Neuronal stem cell (in vitro differentiated cells): ENCODE data around the gene FCAMR.

Experiments
- DNase-seq: peaks from one replicate; pipeline ENCODE4 v3.0.0-alpha.2; 2013; ENCODE audit warnings: low spot score
- H2AFZ ChIP-seq: one replicate; pipeline ENCODE4 v1.6.1; 2013; ENCODE audit warnings: mild to moderate bottlenecking, low read length, inconsistent platforms
- H2AK5ac ChIP-seq: 2 replicates; pipeline ENCODE4 v1.6.1; 2013; ENCODE audit warnings: low read depth, mild to moderate bottlenecking, inconsistent platforms, low read length, moderate library complexity, mixed read lengths
- H2BK120ac ChIP-seq: 2 replicates; pipeline ENCODE4 v1.6.1; 2013; ENCODE audit warnings: low read depth, mild to moderate bottlenecking, inconsistent platforms, low read length, moderate library complexity, mixed read lengths
- H2BK12ac ChIP-seq: one replicate; pipeline ENCODE4 v1.6.1; 2013; ENCODE audit warnings: low read length, inconsistent platforms
- H2BK15ac ChIP-seq: 2 replicates; pipeline ENCODE4 v1.6.1; 2013; ENCODE audit warnings: mild to moderate bottlenecking, low read length, inconsistent platforms, mixed read lengths
- H2BK5ac ChIP-seq: one replicate; pipeline ENCODE4 v1.6.1; 2013; ENCODE audit warnings: inconsistent platforms, mild to moderate bottlenecking, low read length, moderate library complexity
- H3K14ac ChIP-seq: one replicate; pipeline ENCODE4 v1.6.1; 2013; ENCODE audit warnings: low read length, inconsistent platforms
- H3K18ac ChIP-seq: 2 replicates; pipeline ENCODE4 v1.6.1; 2013; ENCODE audit warnings: low read length, inconsistent platforms
- H3K23ac ChIP-seq: 2 replicates; pipeline ENCODE4 v1.6.1; 2013; ENCODE audit warnings: low read depth, mild to moderate bottlenecking, mixed read lengths, low read length, inconsistent platforms; ENCODE audit not compliant: poor library complexity
- H3K27ac ChIP-seq: replicated peaks from 3 replicates; pipeline ENCODE4 v1.5.1; 2013; ENCODE audit warnings: low read length, inconsistent platforms
- H3K27me3 ChIP-seq, 3 experiments: 2 replicates each; pipeline ENCODE4 v1.6.1; 2013; ENCODE audit warnings: low read length in 3 of 3, mild to moderate bottlenecking in 2 of 3, inconsistent platforms in 1 of 3, low read depth in 1 of 3, mixed read lengths in 1 of 3, moderate library complexity in 1 of 3; ENCODE audit not compliant: control insufficient read depth in 3 of 3, insufficient read depth in 3 of 3
- H3K36me3 ChIP-seq, 2 donors: replicated peaks in 1 of 2; 2 replicates each; pipeline ENCODE4 v1.6.1; 2013; ENCODE audit warnings: low read length in 2 of 2; ENCODE audit not compliant: control insufficient read depth in 2 of 2, insufficient read depth in 2 of 2
- H3K4ac ChIP-seq: 2 replicates; pipeline ENCODE4 v1.6.1; 2013; ENCODE audit warnings: inconsistent platforms, mild to moderate bottlenecking, low read length, moderate library complexity
- H3K4me1 ChIP-seq, 2 donors: 1 replicate in 1 of 2; 2 replicates in 1 of 2; pipeline ENCODE4 v1.6.1; 2013; ENCODE audit warnings: low read length in 2 of 2, low read depth in 1 of 2; ENCODE audit not compliant: control insufficient read depth in 2 of 2, insufficient read depth in 1 of 2
- H3K4me2 ChIP-seq: one replicate; pipeline ENCODE4 v1.6.1; 2013; ENCODE audit warnings: mild to moderate bottlenecking, low read length, inconsistent platforms; ENCODE audit not compliant: insufficient read depth, poor library complexity, severe bottlenecking
- H3K4me3 ChIP-seq, 2 donors: 2 replicates each; pipeline ENCODE4 v1.5.1; 2013; ENCODE audit warnings: low read length in 2 of 2, mild to moderate bottlenecking in 2 of 2, inconsistent platforms in 1 of 2, moderate library complexity in 1 of 2
- H3K79me1 ChIP-seq: one replicate; pipeline ENCODE4 v1.6.1; 2013; ENCODE audit warnings: low read depth, mild to moderate bottlenecking, inconsistent platforms, low read length, moderate library complexity
- H3K9ac ChIP-seq: one replicate; pipeline ENCODE4 v1.6.1; 2013; ENCODE audit warnings: mild to moderate bottlenecking, low read depth, low read length, inconsistent platforms; ENCODE audit not compliant: poor library complexity
- H3K9me3 ChIP-seq, 2 donors: replicated peaks in 1 of 2; 2 replicates each; pipeline versions ENCODE3 to v1.6.1; 2013; ENCODE audit warnings: low read length in 2 of 2, mild to moderate bottlenecking in 2 of 2, inconsistent platforms in 1 of 2, low read depth in 1 of 2, mixed read lengths in 1 of 2, moderate library complexity in 1 of 2; ENCODE audit not compliant: control insufficient read depth in 2 of 2, insufficient read depth in 1 of 2
- H4K8ac ChIP-seq: one replicate; pipeline ENCODE4 v1.6.1; 2013; ENCODE audit warnings: low read depth, mild to moderate bottlenecking, inconsistent platforms, low read length, moderate library complexity
- H4K91ac ChIP-seq: one replicate; pipeline ENCODE4 v1.6.1; 2013; ENCODE audit warnings: low read length, low read depth, mild to moderate bottlenecking, inconsistent platforms; ENCODE audit not compliant: poor library complexity
- WGBS, 2 donors: extraction: QIAGEN DNeasy Blood & Tissue Kit; methylation state at CpG; one replicate each; pipeline ENCODE4 v1.1.7; 2013; ENCODE audit warnings: missing lambda C conversion rate in 2 of 2, mixed read lengths in 1 of 2; ENCODE audit not compliant: insufficient read length in 2 of 2, insufficient replicate concordance in 1 of 2; ENCODE audit errors: extremely low coverage in 2 of 2; 5-methylcytosine and 5-hydroxymethylcytosine counted together

The FCAMR gene

GRCh38 chr1:206985162-206985749 lies 15.0 kb upstream of the FCAMR start:
- Histone ChIP-seq H3K4me2 (no peak overlapping the region), H2BK5ac (no peak overlapping the region), H3K79me1 (no peaks in the 10 kb centered on the region), H4K8ac (no peak overlapping the region), H3K9me3 (no peaks in the 10 kb centered on the region), H3K9ac (no peak overlapping the region), H4K91ac (no peak overlapping the region), H3K4me3 (no peak overlapping the region), H3K36me3 (no peaks in the 10 kb centered on the region), H3K14ac (no peak overlapping the region), H3K23ac (no peak overlapping the region), H2BK12ac (no peak overlapping the region), H2AFZ (no peak overlapping the region), H3K4me1 (peaks cover 0 to 2% of the 10 kb centered on the region in 2 donors), H3K18ac (no peak overlapping the region), H3K27ac (no peak overlapping the region), H3K27me3 (peaks cover 0 to 21% (median 0%) of the 10 kb centered on the region in 3 experiments), H2BK15ac (no peak overlapping the region), H3K4ac (no peak overlapping the region), H2AK5ac (no peak overlapping the region), H2BK120ac (no peak overlapping the region)
- no peak for DNase-seq
- no CpG with 5 or more reads among the region's 10 CpGs for WGBS, 2 donors

GRCh38 chr1:206982216-206982615 lies 12.0 kb upstream of the FCAMR start:
- Histone ChIP-seq H4K8ac (no peak overlapping the region), H3K18ac (no peak overlapping the region), H2AK5ac (no peak overlapping the region), H3K4ac (no peak overlapping the region), H3K9me3 (no peaks in the 10 kb centered on the region), H3K4me3 (no peak overlapping the region), H3K27ac (no peak overlapping the region), H2BK120ac (no peak overlapping the region), H3K27me3 (peaks cover 0 to 9% (median 0%) of the 10 kb centered on the region in 3 experiments), H2BK15ac (no peak overlapping the region), H2AFZ (no peak overlapping the region), H2BK12ac (no peak overlapping the region), H3K79me1 (no peaks in the 10 kb centered on the region), H2BK5ac (no peak overlapping the region), H3K23ac (no peak overlapping the region), H3K4me2 (no peak overlapping the region), H3K36me3 (no peaks in the 10 kb centered on the region), H3K9ac (no peak overlapping the region), H3K14ac (no peak overlapping the region), H4K91ac (no peak overlapping the region), H3K4me1 (peaks cover 0 to 2% of the 10 kb centered on the region in 2 donors)
- peak; percentile 40 for DNase-seq
- no CpG with 5 or more reads among the region's 4 CpGs for WGBS, 2 donors

- WGBS, 2 donors, result no CpG with 5 or more reads among the region's 3 CpGs
- Histone ChIP-seq H3K23ac (no peak overlapping the region), H3K79me1 (no peaks in the 10 kb centered on the region), H3K4ac (no peak overlapping the region), H3K18ac (no peak overlapping the region), H3K9ac (no peak overlapping the region), H2BK5ac (no peak overlapping the region), H3K4me2 (no peak overlapping the region), H2BK12ac (no peak overlapping the region), H4K8ac (no peak overlapping the region), H2AK5ac (no peak overlapping the region), H4K91ac (no peak overlapping the region), H2BK15ac (no peak overlapping the region), H3K9me3 (no peaks in the 10 kb centered on the region), H3K27me3 (no peaks in the 10 kb centered on the region), H2BK120ac (no peak overlapping the region), H3K4me3 (no peak overlapping the region), H2AFZ (no peak overlapping the region), H3K27ac (no peak overlapping the region), H3K36me3 (no peaks in the 10 kb centered on the region), H3K14ac (no peak overlapping the region), H3K4me1 (no peaks in the 10 kb centered on the region)
- no peak for DNase-seq
Measured at GRCh38 chr1:206979379-206980043, 9.3 kb upstream of the FCAMR start.

DNA sequence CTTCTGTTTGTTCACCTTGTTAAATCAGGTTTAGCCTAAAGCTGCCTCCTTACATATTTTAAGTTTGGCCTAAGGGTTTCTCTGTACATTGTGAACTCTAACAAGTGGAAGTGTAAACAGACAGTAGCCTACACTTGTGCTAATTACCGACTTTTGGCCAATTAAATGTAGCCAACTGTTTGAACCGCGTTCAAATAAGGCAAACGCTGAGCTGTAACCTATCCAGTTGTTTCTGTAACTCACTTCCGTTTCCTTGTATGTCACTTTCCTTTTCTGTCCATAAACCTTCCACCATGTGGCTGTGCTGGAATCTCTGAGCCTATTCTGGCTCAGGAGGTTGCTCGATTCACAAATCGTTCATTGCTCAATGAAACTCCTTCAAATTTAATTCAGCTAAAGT lies 8.0 kb upstream of the FCAMR start:
- Histone ChIP-seq H3K4me3 (no peak overlapping the region), H2BK5ac (no peak overlapping the region), H3K9ac (no peak overlapping the region), H3K4me1 (no peaks in the 10 kb centered on the region), H3K4ac (no peak overlapping the region), H2BK15ac (no peak overlapping the region), H3K14ac (no peak overlapping the region), H2AFZ (no peak overlapping the region), H2BK120ac (no peak overlapping the region), H3K27me3 (peaks cover 0 to 5% (median 0%) of the 10 kb centered on the region in 3 experiments), H2BK12ac (no peak overlapping the region), H3K18ac (no peak overlapping the region), H4K91ac (no peak overlapping the region), H4K8ac (no peak overlapping the region), H3K36me3 (no peaks in the 10 kb centered on the region), H3K27ac (no peak overlapping the region), H3K79me1 (no peaks in the 10 kb centered on the region), H3K4me2 (no peak overlapping the region), H3K9me3 (no peaks in the 10 kb centered on the region), H3K23ac (no peak overlapping the region), H2AK5ac (no peak overlapping the region)
- no peak for DNase-seq
- no CpG with 5 or more reads among the region's 7 CpGs for WGBS, 2 donors
